HG02973 (cell line): ENCODE results near the gene CIB2.
A peak's percentile ranks its signal among the peaks of the same experiment; 100 is the strongest.

ENCODE experiments used
- ATAC-seq: cut with Tn5 transposase; IDR thresholded peaks from one replicate; pipeline ENCODE4 v1.9.1; 2021; ENCODE audit warnings: moderate library complexity; ENCODE audit not compliant: unreplicated experiment

The CIB2 gene

DNA sequence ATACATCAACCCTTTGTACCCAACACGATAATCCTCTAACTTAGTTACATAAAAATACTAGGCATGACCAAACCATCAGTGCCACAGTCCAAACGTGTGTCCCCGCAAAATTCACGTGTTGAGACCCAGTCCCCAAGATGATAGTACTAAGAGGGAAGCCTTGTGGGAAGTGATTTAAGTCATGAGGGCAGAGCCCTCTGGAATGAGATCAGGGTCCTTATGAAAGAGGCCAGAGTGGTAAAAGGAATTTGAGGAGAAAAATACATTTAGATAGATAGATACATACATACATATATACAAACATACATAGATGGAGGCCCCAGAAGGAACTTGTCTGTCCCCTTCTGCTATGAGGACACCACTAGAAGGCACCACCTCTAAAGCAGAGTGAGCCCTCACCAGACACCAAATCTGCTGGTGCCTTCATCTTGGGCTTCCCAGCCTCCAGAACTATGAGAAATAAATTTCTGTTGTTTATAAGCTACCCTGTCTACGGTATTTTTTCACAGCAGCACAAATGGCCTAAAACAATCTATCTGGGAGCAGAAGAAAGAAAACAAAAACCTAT is 61.7 kb downstream of the CIB2 start:
- no peak for ATAC-seq

DNA sequence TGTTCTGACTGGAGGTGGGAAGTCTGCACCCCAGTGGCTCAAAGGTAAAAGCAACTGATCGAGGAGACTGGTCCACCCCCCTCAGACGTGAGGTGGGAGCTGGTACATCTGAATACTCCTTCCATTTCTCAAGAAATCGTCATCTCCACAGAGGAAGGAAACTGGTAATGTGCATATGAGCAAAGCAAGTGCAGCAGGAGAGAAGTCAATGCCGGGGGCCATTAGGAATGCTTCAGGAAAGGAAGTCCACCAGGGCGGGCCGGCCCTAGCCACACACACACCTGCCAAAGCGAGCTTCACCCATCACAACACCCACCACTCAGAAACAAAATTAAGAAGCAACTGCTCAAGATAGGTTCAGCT is 62.2 kb downstream of the CIB2 start:
- ATAC-seq = no peak

DNA sequence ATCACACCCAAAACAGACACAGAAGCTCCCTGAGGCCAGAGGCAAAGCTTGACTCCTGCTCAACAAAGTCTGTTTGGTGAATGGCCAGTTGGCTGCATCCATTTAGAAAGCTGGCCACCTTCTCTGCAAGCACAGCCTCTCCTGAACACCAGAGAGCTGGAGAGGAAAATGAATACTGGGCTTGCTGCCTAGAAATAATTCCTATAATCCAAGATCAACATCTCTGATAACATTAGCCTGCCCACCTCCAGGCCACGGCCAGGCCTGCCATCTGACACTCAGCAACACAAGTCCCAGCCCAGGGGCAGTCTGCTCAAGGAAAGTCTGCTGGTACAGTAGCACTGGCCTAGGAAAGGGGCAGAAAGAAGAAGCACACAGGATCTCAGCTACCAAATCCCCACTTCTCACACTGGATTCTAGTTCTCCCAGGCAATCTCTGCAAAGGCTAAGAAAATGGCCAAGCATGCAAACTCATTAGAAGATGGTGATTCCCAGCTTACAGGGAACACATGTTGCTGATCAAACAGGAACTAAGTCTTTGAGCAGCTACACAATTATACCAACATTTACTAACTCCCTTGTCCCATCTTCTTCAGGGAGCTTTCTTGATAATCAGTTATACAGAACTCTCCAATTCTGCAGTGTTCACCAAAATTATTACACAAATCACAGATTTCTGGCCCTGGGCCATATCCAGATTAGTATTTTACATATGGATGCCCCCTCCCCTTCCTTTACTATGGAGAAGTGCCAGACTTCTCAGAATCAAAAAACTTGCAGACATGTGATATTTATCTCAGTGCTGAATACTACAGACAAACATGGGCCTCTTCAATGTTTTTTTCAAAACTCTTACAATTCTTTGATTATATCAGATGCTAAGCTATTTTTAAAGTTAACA is 63.7 kb downstream of the CIB2 start:
- ATAC-seq = no peak

DNA sequence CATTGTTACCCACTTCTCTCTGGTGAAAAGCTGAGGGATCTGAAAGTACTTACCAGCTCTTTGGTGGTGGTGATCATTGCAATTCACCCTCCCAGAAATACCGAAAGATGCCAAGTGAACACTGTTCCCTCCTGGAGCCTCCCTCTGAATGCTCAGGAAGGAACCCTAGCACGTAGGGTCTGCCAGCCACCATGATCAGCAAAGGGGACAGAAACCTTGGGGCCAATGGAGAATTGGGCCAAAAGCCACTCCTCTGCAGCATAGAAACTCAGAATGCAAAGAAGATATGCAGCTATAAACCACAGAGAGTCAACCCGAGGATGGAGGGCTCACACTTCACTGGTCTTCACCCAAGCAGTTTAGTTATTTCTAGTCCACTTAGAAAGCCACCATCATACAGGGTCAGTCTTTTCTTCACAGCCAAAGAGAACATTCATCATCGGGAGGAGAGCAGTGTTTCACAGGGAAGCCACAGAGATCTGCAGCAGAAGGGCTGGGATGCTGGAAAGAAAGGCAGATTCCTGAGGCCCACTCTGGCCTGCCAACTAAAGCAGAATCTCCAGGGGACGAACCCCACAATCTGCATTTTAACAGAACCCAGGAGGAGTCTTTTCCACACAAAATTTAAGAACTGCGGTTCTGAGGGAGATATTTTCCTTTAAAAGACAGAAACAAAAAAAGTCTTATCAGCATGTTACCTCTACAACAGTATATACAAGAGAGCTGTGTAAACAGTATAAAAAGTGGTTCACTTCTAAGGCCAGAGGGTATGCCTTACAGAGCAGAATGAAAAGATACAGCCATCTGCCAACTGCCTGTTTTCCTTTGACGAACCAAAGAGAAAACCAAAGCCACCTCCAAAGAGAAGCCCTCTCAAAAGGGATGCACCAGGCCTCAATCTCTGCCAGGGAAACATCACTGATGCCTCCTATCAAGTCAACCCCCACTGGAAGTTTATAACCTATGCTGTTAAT is 65.0 kb downstream of the CIB2 start:
- ATAC-seq = peak; percentile 52

DNA sequence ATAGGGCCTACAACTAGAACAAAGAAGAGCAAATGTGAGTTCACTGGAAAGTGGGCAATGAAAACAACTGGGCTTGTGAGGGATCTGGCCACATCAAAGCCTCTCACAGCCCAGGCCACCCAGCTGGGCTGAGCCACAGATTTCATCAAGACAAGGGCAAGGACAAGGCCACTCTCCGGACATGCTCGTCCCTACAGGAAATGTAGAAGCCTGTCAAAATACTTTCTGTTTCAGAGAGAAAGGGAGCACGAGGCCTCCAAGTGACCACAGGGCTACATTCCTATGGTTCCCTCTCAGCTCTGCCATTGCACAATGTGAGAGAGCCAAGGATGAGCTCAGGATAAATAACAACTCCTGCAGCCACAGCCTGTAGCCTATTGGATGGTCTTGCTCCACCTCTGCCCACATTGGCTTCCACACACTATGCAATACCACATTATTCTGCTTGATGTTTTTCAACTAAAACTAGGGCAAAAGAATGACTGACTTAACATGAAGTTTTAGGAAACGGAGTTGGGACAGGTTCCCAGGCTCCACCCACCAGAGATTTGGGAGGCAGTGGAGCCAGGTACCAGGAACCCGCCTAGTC is 65.9 kb downstream of the CIB2 start:
- ATAC-seq = no peak

DNA sequence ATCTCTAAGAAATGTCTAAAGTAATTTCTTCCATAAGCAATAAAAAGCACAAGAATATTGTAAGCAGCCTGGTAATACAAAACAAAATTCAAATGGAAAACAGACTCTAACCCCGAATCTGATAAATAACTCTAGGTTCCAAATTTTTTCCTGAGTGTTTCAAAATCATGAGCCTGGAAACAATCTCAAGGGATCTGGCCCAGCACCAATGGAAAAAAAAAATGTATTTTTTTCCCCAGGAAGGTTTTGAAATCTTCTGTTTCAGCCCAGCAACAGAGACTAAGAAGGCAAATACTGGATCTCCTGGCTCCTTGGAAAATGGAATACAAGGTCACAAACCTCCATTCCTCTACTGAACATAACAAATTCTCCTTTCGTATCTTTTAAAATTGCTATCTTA is 66.7 kb downstream of the CIB2 start:
- ATAC-seq = no peak

DNA sequence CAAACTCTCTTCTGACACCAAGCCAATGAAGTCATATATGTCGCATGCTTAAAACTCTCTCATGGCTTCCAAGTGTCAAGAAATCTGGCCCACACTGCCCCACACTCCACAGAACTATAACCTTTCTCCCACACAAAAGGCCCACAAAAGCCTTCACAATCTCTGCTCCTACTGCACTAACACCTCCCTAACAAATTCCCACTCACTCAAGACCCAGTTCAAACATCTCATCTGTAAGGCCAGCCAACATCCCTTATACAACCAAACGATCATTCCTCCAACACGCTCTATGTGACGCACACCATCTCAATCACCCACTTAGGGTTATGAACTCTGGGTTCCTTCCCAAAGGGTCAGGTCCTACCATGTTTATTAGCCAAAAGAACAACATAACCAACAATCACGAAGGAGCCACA is 67.3 kb downstream of the CIB2 start:
- ATAC-seq = no peak

DNA sequence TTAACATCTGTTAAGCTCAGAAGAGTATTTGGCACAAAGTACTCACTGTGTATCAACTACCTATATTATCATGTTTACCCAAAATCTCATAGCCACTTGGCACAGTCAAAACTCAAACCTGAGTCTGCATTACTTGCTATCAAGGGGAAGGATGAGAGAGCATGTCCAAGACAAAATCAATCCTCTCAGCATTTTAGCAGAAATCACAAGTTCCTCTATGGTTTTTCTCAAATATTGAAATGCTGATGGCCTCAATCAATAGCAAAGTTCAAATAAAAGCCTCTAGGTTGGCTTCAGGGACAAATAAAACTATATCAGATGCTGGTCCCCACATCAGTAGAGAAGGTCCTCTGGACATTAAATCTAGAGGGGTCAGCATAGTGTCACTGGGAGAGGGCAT is 68.0 kb downstream of the CIB2 start:
- ATAC-seq = no peak

DNA sequence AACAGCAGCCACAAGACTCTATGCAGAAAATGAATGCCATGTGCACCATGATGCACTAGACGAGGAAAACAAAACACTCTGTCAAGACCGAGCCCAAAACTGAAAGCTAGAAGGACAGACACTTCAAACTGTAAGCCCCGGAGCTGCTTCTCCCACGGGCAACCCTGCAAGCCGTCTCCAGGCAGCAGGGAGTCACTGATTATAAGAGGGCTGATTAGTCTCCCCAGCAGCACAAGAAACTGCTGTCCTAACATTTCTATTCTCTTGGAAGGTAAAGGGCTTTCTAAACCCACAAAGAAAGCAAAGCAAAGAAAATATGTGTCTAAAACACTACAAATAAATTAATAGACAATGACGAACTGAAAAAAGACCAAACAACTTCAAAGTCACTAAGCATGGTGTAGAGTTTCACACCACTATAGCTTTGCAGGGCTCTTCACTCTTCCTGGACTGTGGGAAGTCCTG is 69.2 kb downstream of the CIB2 start:
- no peak for ATAC-seq

DNA sequence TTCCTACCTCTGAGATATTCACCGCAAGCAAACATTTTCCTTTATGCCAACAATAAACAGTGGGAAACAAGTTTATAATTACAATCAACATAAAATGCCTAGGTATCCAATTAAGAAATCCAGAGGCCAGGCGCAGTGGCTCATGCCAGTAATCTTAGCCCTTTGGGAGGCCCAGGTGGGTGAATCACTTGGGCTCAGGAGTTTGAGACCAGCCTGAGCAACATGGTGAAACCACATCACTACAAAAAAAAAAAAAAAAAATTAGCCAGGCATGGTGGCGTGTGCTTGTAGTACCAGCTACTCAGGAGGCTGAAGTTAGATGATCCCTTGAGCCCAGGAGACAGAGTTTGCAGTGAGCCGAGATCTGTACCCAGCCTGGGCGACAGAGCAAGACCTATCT is 71.0 kb downstream of the CIB2 start:
- no peak for ATAC-seq

DNA sequence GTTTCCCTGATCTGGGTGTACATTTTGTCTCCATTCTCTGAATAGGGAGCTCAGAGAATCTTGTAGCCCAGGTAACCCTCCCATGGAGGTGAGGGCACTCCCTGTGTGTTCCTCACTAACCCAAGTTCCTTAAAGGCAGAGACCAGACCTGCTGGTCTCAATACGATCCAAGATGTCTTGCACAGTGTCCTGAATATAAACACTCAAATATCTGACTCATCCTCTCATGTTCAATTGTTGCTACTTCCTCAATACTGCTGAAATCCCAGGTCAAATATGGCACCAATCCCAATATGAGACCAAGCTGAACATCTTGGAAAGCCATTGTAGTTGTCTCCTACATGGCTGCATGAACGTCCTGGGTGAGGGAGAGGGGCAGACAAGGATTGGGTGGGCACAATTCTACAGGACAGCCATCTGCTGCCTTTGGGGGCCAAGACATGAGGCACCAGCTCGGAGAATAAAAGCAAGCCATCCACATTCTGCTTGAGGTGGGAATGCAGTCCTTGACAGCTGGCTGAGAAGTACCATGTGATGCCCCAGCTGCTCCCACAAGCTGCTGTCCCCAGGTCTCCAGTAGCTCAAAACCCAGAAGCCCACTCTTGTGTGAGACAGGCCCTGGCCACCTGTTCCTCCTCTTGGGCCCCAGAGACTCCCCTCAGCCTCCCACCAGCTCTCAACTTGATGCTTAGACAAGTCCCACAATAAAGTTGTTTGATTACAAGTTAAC is 72.0 kb downstream of the CIB2 start:
- no peak for ATAC-seq

DNA sequence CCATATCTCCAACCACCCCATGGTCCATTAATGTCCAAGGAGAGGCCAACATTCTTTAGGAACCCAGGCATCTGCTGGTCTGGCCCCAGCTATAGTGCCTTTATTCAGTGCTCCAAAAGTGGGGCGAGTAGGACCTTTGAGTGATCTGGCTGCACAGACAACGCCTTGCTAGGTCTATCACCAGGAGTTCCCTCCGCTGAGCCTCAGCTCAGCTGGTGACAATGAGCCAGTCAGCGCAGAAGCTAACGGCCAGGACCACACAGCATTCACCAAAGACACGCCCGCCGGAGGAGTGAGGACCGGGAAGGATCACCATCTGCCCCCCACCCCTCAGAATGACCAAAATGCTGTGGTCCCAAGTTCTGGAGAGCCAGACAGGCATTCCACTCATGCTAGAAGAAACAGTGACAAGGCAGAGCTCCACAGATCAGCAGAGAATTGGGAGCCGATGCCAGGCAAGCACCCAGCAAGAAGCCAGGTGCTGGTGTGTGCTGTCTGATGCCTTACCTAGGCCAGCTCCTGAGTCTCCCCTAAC is 72.8 kb downstream of the CIB2 start:
- ATAC-seq = no peak

DNA sequence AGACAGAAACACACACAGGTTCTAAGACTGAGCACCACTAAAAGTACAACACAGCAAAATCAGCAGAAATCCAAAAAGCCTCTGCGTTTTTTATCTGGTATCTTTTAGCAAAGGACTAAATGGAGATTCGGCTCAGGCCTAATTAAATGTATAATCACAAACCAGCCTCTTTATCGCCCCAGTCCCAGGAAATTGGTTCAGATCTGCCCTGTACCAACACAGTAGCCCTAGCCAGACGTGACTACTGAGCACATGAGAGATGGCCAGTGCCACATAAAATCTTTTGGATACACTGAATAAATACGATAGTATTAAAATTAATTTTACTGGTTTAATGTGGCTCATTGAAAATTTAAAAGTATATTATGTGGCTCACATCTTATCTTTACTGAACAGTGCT is 73.4 kb downstream of the CIB2 start:
- no peak for ATAC-seq

DNA sequence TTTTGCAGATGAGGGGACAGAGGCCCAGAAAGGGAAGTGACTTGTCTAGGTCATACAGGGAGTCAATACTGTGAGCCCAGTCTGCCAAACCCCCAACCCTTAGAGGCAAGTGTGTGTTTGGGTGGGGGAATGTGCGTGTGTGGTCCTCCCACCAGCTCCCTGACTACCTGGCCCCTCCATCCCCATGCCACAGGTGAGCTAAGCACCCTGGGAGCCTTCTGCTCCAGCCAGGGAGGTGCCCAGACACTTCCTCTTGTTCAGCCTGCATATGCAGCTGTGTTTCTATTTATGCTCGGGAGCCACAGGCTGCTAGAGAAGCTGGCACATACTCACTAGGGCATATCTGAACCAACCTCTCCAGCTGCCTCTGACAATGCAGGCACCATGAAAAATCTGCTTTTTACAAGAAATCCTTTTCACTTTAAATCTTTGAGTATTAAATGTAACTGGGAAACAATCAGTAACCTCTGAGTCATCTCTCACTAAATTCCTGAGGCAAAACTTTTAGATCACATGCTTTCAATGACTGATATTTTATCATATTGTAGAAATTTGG is 74.5 kb downstream of the CIB2 start:
- no peak for ATAC-seq

DNA sequence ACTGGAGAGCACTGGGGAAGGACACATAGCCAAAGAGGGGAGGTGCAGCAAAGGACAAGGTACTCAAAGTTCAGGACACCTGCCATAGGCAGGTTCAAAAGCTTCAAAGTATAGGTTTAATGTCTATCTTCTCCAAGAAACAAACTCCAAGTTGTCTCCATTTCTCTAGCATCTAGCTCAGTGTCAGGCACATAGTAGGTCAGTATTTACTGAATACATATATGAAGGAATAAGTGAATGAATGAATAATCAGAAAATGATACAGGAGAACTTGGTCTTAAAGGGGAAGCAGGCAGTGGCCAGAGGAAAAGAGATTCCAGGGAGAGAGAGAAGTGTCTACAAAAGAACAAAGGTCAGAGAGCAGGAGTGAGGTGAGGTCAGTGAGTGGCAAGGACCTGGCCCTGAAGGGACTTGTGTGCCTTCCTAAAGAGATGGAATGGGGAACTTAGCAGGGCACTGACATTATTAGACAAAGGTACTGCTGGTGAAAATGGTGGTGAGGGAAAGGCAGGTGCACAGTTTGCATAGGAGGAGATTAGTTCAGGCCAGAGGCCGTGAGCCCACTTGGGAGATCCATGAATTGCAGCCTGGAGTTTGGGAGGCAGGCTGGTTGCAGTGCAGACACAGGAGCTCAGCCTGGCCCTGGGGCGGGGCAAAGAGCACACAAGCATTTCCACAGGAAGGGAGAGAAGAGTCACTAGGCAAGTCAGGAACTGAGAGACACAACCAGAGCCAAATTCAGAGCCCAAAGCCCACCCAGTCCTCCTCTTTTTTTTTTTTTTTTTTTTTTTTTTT is 75.1 kb downstream of the CIB2 start:
- ATAC-seq = no peak

DNA sequence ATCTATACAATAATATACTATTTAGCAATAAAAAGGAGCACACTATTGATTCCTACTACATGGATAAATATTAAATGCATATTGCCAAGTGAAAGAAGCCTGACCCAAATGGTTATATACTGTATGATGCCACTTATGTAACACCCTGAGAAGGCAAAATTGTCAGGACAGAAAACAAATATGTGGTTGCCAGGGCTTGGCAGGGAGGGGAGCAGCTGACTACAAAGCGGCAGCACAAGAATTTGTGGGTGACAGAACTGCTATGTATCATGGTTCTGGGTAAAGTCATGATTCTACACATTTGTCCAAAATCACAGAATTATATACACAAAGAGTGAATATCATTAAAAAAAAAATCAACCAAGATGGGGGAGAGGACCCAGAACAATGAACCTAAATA is 76.3 kb downstream of the CIB2 start:
- no peak for ATAC-seq
